HTERT RPE-1 (cell line): ENCODE measurements around the gene PINLYP.

Experiments
- in situ Hi-C: fragments of 300-500 bp; cut with MboI; formaldehyde crosslinking; loops from 4 replicates; pipeline ENCODE4 v1.14.3; 2020; ENCODE audit warnings: low sequenced_read_pairs

PINLYP gene

DNA sequence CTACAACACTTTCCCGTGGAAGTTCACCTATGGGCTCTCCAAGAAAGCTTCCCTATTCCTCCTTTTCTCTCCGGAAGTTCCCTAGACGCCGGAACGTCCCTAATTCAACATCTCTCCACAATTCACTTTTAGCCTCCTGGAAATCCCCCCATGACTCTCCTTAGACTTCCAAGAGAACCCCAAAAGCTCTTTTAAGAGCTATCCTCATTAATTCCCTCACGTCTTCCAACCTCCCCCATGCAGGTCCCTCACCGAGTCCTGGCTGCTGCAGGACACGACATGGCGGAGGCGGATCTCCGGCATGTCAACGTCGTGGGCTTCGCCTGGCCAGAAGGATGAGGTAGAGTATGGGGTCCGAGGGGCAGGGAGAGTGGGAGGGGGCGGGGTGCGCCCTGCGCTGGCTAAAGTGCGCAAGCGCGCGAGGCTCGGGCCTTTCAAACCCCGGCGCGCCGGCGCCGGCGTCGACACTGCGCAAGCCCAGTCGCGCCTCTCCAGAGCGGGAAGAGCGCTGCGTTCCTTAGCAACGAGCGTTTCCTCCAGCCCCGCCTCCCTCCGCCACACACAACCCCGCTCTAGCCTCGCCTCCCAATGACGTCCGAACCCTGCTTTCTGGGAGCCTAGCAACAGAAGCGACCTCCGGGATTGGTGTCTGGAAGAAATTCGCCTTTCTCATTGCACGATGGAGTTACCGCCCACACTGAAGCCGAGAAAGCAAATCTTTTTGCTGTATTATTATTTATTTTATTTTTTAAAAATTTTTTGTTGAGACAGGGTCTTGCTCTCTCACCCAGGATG is at the start of gene PINLYP, which contains the start of gene XRCC1:
Gene PINLYP (plus strand): TSS at position 646 of the 795 bp plus-strand sequence. CDS start 1,391 bp downstream, outside the sequence.
Gene XRCC1 (minus strand): TSS at position 372 of the 795 bp plus-strand sequence. CDS start 69 bp downstream, at position 303.
- in situ Hi-C loops: no loop called here

- in situ Hi-C loops: no loop called here
Measured at GRCh38 chr19:43525836-43526771, 49.5 kb upstream of the PINLYP start.

DNA sequence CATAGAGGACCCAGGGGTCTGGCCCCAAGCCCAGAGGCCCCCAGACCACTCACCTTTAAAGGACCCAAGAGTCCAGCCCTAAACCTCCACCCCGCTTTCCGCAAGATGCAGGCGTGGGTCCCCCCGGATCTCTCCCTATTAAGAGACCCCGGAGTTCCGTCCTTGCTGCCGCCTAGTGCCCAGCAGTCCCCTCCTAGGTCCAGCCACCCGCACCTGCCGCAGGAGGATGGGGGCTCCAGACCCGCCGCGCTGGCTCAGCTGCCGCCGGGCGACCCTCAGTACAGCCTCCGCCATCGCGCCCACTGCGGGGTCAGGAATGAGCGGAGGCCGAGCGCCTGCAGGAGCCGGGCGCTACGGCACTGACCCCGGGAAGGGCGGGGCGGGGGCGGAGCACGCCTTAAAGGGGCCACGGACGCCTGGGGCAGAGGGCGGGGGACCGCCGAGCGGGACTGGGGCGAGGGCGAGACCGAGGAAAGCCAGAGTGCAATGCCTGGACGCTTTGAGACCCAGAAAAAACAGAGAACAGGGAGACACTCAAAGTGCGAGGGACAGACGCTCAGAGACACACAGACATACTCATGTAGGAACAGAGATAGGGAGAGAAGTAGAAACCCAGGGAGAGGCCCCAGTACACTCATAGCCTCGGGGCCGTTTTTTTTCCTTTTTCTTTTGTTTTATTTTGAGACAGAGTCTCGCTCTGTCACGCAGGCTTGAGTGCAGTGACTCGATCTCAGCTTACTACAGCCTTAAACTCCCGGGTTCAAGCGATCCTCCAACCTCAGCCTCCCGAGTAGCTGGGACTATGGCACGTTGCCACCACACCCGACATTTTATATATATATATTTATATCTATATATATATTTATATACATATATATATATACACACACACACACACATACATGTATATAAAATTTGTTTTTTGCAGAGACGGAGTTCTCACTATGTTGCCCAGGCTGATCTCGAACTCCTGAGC is 48.4 kb upstream of the PINLYP start, which contains the start of gene ETHE1:
Gene ETHE1 (minus strand): TSS at position 318 of the 976 bp plus-strand sequence. CDS start 24 bp downstream, at position 294.
- in situ Hi-C loops: no loop called here

GRCh38 chr19:43527860-43528622 is 47.6 kb upstream of the PINLYP start:
- in situ Hi-C loops: no loop called here

- in situ Hi-C loops: no loop called here
Measured at GRCh38 chr19:43532571-43532961, 43.0 kb upstream of the PINLYP start.

DNA sequence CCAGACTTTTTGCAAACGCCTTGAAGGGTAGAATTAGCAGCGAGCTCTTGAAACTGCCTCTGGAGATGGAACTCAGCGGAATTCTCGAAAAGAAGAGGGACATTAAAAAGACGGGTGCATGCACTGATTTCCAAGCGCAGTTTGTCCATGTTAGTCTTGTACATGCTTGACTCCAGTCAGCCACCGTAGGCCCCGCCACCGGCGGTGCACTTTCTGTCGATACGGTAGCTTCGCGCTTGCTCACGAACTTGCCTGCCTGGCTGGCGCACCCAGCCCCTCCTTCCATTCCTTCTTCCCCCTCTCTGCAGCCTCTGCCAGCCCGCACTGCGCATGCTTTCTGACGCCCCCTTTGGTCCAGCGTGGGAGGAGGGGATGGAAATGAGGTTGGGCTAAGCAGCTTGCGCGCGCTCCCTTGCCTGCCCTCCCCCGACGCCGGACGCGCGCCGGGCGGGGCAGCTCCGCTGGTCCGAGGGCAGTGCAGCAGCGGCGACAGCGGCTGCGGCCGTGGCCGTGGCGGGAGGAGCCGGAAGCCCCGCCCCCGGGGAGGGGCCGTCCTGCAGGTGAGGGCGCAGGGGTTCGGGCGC is 42.5 kb upstream of the PINLYP start, which contains the start of gene ZNF575:
Gene ZNF575 (plus strand): TSS at position 227 of the 584 bp plus-strand sequence. CDS start 1,235 bp downstream, outside the sequence.
- in situ Hi-C loops: no loop called here

- in situ Hi-C loops: no loop called here
Measured at GRCh38 chr19:43533546-43534304, 41.9 kb upstream of the PINLYP start.

DNA sequence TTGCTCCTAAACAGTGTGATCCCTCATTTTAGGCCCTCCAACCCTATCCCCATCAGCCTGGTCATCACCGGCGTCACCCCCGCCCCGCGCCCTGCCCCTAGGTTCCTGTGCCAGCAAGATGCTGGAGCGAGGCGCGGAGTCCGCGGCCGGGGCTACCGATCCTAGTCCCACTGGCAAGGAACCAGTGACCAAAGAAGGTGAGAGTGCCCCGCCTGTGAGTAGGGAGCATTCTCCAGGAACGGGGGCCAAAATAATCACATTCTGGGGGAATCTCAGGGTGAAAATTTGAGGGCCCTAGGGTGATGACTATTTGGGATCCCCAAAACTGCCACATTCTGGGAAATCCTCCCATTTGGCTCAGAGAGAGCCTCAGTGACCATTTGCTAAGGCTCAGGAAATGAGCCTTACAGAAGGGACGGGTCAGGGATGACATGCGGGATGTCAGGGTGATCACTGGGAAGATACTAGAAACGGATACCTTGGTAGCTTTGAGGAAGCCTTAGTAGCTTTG is 41.2 kb upstream of the PINLYP start:
- in situ Hi-C loops: no loop called here

DNA sequence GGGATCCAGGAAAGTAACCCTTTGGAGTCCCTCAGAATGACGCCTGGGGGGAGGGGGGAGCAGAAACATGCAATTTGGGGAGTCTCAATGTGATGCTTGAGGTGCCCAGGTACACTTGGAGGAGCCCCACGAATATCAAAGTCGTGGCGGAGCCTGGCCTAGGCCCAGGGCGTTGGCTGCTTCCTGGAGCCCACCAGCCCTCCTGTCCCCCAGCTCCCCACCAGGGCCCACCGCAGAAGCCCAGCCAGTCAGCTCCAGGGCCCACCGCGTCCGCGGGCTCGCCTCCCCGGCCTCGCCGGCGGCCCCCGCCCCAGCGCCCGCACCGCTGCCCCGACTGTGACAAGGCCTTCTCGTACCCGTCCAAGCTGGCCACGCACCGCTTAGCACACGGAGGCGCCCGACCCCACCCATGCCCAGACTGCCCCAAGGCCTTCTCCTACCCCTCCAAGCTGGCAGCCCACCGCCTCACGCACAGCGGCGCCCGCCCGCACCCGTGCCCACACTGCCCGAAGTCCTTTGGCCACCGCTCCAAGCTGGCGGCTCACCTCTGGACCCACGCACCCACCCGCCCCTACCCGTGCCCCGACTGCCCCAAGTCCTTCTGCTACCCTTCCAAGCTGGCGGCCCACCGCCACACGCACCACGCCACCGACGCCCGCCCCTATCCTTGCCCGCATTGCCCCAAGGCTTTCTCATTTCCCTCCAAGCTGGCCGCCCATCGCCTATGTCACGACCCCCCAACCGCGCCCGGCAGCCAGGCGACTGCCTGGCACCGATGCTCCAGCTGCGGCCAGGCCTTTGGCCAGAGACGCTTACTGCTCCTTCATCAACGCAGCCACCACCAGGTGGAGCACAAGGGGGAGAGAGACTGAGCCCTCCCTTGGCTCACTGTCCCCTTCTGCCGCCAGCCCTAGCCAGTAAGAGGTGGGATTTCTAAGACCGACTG is 40.5 kb upstream of the PINLYP start:
- in situ Hi-C loops: no loop called here

DNA sequence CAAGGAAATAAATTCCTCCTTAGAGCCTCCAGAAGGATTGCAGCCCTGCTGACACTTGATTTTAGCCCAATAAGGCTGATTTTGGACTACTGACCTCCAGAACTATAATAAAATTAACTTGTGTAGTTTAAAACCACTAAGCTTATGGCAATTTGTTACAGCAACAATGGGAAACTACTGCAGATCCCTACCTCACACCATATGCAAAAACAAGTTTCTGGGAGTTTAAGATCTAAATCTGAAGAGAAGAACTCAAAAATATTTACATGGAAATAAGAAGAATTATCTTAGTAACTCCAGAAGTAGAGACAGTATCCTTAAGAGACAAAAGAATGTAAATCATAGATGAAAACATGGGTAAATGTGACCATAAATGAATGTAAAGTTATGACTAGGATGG is 36.7 kb upstream of the PINLYP start:
- in situ Hi-C loops: no loop called here

DNA sequence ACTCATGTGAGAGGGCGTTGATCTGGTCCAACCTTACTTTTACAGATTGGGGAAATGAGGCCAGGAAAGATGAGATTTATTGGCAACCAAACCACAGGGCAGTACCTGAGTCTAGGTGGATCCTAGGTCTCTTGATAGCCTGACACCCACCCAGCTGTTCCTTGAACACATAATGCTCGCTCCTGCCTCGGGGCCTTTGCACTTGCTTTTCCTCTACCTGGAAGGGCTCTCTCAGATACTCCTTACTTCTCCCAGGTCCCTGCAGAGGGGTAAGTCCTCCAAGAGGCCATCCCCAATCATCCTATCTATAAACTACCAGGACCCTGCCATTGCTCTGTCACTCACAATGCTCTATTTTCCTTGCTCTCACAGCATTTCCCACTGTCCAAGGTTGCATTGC is 35.2 kb upstream of the PINLYP start:
- in situ Hi-C loops: no loop called here

DNA sequence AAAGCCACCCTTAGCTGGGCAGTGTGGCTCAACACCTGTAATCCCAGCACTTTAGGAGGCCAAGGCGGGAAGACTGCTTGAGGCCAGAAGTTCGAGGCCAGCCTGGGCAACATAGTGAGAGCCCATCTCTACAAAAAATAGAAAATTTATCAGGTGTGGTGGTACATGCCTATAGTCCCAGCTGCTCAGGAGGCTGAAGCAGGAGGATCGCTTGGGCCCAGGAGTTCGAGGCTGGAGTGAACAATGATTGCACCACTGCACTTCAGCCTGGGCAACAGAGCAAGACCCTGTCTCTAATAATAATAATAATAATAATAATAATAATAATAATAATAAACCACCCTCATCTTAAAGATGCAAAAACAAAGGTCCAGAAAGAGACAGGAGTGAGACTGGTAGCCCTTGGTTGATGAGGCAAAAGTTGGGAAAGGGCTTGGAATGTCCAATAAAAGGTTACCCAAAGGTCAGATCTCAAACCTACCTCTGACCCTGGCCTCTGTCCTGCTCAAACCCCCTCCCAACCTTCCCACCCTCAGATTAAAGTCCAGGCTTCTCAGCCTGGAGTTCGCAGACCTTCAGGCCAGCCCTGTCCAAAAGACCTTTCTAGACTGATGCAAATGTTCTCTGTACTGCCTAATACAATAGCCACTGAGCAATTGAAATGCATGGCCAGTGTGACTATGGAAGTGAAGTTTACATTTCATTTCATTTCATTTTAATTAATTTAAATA is 33.5 kb upstream of the PINLYP start:
- in situ Hi-C loops: no loop called here

DNA sequence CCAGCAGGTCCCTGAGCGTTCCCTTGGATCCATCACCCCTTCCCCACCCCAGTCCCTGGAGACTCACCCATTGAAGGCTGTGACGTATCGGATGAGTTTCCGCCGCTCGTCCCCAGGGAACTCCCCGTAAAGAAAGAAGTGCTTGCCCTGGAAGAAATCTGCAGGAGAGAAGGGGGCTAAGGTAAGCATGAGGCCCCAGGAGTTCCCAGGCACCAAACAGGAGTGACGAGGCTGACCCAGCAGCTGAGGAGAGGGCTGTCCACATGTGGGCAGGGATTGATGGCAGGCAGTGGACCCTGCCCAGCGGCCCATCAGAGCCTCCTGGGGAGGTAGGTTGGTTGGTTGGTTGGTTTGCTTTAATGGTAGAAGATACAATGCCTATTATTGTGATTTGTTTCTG is 31.5 kb upstream of the PINLYP start:
- in situ Hi-C loops: no loop called here

DNA sequence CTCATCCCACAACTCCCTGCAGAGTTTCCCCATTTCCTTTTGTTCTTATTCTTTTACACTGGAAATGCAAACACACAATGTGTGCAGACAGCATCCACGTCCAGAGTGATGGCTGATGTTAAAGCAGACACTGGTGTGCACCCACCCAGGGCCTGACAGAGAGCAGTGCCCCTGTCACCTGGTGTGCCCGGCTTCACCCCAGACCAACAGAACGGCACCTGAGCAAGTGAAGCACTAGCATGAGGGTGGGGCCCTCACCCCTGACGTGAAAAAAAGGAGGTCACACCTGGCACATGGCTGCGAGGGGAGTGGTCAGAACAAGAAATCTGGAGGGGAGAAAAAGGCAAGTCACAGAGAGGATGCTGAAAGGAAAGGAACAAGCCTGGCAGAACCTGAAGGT is 30.3 kb upstream of the PINLYP start:
- in situ Hi-C loops: no loop called here

DNA sequence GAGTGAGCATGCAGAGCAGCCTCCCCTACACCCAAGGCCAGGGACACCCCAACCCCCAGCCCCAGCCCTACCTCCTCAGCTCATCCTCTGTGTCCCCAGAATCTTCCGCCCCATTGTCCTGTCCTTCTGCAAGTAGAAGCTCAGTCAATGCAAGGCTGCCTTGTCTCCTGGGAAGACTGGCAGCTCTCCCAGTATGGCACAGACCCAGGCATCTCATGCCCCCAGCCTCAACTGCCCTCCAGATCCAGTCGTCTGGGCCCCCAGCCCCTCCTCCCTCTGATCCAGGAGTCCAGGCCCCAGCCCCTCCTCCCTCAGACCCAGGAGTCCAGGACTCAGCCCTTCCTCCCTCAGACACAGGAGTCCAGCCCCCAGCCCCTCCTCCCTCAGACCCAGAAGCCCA is 29.6 kb upstream of the PINLYP start:
- in situ Hi-C loops: no loop called here

DNA sequence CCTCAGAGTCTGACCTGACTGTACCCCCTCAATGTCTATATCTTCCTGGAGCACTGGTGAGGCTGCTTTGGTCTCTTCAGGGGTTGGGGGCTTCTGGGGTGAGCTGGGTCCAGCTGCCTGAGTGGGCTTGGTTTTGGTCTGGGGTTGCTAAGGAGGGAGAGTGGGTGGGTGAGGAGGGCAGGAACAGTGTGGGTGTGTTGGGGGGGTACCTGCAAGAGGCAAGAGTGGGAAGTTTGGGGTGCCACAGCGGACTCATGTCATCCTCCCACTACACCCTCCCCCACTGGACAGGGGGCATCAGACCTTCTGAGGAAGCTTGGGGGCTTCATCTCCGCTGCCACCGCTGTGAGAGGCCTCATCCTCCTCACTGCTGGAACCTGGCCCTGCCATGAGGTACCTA is 29.0 kb upstream of the PINLYP start:
- in situ Hi-C loops: no loop called here
